T-helper 1 cell treated with Interleukin-12 subunit alpha and Interleukin-12 subunit beta and Interleukin-4 antibody, amounts not matched to agents 30 μg/mL and 1 μg/mL, for 36 hours (primary cell): ENCODE results near the gene WDR5.

Experiments
- H3K27ac Mint-ChIP-seq: one replicate; pipeline ENCODE4 v1.8.0; 2021; ENCODE audit warnings: mild to moderate bottlenecking, mixed read lengths
- H3K27me3 Mint-ChIP-seq: one replicate; pipeline ENCODE4 v1.8.0; 2021; ENCODE audit warnings: low read depth, mixed read lengths
- H3K36me3 Mint-ChIP-seq: one replicate; pipeline ENCODE4 v1.8.0; 2021; ENCODE audit warnings: low read depth, mixed read lengths
- H3K4me1 Mint-ChIP-seq: one replicate; pipeline ENCODE4 v1.8.0; 2021; ENCODE audit warnings: low read depth, mixed read lengths
- H3K4me3 Mint-ChIP-seq: one replicate; pipeline ENCODE4 v1.8.0; 2021; ENCODE audit warnings: mild to moderate bottlenecking, moderate library complexity, mixed read lengths
- H3K9me3 Mint-ChIP-seq: one replicate; pipeline ENCODE4 v1.8.0; 2021; ENCODE audit warnings: mixed read lengths

The WDR5 gene

DNA sequence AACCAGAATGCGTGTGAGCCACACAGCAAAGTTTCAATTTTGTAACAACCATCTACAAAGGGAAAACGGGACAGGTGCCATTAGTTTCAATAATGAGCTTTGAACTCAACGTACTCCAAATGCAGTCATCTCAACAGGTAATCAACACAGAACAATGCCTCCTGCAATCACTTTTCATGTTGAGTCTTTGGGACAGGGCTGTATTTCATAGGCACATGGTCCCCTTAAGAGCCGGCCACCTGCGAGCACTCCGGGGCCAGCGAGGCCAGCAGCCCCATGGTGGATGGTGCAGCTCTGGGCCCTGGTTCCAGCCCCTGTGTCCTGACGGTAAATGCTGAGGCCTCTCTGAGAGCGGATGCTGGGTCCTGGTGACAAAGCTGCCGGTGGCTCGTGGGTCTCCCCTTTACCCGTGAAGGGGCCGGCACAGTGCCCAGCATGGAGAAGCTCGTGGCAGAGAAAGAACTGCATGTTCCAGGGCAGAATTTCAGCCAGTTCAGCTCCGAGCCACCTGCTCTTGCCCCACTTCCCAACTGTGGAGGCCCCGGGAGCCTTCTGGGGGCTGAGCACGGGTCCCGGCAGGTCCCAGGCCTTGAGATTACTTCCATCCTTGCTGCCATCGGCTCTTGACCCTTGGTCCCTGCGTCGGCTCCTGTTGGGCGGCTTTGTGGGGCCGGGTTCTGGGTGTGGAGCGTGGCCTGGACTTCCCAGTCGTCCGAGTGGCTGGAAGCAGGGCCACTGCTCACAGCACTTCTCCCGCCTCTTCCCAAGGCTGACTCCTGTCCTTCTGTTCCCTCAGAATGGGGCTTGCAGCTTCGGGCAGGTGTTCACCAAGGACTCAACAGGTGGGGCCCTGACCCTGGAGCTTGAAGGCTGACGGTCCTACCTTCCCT is 54.6 kb downstream of the WDR5 start:
- peaks cover 7% of the 10 kb centered on the region for H3K4me1 Mint-ChIP-seq
- H3K9me3 Mint-ChIP-seq, result no peaks in the 10 kb centered on the region
- H3K27ac Mint-ChIP-seq, result no peak overlapping the region
- no peaks in the 10 kb centered on the region for H3K36me3 Mint-ChIP-seq
- H3K4me3 Mint-ChIP-seq, result no peak overlapping the region
- H3K27me3 Mint-ChIP-seq, result no peaks in the 10 kb centered on the region

DNA sequence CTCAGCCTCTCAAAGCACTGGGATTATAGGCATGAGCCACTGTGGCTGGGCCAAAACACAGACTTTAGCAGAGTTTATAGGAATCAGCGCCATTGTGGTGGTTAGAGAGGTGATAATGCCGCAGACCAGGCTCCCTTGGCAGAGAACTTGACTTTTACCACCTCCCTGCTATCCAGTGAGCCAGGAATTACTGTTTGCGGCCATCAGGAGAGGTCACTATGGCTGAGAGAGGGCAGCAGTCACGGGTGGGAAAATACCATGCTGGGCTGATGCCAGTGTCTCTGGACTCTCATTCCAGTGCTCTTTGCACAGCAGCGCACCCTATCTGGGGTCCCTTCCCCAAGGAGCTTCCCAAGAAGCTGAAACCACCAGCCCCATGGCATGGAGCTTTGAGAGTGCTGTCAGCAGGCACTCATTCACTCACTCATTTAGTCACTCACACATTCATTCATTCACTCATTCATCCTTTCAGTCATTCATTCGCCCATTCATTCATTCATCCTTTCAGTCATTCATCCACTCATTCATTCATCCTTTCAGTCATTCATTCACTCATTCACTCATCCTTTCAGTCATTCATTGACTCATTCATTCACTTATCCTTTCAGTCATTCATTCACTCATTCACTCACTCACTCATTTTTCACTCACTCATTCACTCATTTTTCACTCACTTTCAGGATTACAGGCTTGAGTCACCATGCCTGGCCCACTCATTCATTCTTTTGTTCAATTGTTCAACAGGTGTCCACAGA is 55.8 kb downstream of the WDR5 start:
- no peak overlapping the region for H3K4me3 Mint-ChIP-seq
- no peak overlapping the region for H3K27ac Mint-ChIP-seq
- H3K4me1 Mint-ChIP-seq, result peaks cover 4% of the 10 kb centered on the region
- no peaks in the 10 kb centered on the region for H3K36me3 Mint-ChIP-seq
- H3K27me3 Mint-ChIP-seq, result no peaks in the 10 kb centered on the region
- no peaks in the 10 kb centered on the region for H3K9me3 Mint-ChIP-seq

DNA sequence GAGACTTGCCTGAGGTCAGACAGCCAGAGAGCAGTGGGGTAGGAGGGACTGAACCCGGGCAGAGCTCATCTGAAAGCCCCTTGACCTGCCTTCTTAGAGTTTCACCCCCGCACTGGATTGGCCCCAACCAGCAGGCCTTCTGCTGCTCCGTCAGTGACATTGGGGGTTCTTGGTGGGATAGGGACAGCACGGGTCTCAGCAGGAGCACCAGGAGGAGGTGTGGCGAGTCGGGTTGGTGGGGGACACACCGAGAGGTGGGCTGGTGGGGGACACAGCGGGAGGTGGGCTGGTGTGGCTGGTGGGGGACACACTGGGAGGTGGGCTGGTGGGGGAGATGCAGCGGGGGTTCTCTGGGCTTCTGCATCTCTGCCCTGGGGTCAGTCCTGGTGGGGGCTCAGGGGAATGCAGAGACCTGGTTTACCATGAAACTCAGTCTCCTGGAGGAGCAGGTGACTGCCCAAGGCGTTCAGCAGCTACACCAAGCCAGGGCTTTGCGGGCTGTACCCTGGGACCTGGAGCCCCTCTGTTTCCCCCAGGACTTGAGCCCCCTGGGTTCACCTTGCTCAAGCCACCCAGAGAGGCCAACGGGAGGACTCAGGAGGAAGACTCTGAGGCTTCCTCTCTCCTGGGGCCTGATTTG is 56.5 kb downstream of the WDR5 start:
- peaks cover 4% of the 10 kb centered on the region for H3K27me3 Mint-ChIP-seq
- H3K4me3 Mint-ChIP-seq, result no peak overlapping the region
- no peak overlapping the region for H3K27ac Mint-ChIP-seq
- H3K36me3 Mint-ChIP-seq, result no peaks in the 10 kb centered on the region
- peaks cover 4% of the 10 kb centered on the region for H3K4me1 Mint-ChIP-seq
- H3K9me3 Mint-ChIP-seq, result no peaks in the 10 kb centered on the region

DNA sequence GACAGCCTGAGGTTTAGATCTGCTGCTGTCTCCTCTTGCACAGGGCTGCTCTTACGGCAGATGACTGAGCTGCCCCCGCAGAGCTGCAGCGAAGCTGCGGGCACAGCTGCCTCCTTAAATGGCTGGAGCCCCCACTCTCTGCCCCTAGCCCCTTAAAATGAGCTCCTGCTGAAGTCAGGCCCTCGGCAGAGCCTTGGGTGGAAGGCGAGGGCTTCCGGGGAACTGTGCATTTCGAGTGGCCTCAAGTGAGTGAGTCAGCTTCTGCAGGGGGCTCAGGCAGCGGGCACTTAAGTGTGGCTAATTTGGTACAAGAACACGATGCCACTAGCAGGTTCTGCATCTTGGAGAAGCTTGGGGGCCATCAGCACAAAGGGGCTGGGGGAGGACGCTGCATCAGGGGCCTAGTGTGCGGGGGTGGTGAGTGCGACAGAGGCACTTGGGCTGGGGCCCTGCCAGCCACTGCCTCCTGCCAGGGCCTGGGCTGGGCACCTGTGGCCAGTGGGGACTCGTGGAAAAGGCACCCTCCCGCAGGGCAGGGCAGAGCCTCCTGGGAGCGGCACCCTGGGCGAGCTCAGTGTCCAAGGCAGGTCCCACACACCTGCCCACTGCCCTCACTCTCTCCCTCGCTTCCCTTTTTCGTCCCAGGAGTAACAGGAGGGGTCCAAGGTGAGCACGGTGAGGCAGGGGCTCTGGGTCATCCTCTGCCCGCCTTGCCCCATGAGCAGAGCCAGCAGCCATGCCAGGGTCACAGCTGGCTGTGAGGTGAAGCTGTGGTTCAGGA is 57.3 kb downstream of the WDR5 start:
- no peaks in the 10 kb centered on the region for H3K9me3 Mint-ChIP-seq
- no peak overlapping the region for H3K4me3 Mint-ChIP-seq
- no peak overlapping the region for H3K27ac Mint-ChIP-seq
- peaks cover 4% of the 10 kb centered on the region for H3K27me3 Mint-ChIP-seq
- H3K4me1 Mint-ChIP-seq, result peaks cover 4% of the 10 kb centered on the region
- no peaks in the 10 kb centered on the region for H3K36me3 Mint-ChIP-seq

DNA sequence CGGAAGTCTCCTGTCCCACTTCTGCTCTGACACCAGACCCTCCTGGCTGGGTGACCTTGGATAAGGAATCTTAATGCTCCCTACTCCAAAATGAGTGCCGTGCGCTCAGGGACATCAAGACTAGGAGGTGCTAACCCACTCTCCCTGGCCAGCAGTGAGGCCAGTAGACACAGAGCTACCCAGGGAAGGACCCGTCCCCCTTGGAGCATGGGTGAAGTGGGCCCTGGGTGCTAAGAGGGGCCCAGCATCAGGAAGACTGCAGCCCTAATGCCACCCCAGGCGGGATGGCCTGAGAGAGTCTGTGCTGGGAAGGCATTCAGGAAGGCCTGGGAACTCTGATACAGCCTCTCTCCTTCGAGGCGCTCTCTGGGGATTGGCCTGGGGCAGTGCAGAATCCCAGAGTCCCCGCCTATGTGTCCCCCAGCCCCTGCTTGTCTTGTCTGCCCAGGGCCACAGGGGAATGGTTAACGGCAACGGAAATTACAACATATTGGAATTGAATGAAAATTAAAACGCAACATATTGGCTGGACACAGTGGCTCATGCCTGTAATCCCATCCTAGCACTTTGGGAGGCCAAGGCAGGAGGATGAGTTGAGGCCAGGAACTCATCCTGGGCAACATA is 58.1 kb downstream of the WDR5 start:
- no peaks in the 10 kb centered on the region for H3K36me3 Mint-ChIP-seq
- peaks cover 4% of the 10 kb centered on the region for H3K27me3 Mint-ChIP-seq
- H3K4me3 Mint-ChIP-seq, result no peak overlapping the region
- H3K9me3 Mint-ChIP-seq, result no peaks in the 10 kb centered on the region
- H3K4me1 Mint-ChIP-seq, result peaks cover 8% of the 10 kb centered on the region
- H3K27ac Mint-ChIP-seq, result no peak overlapping the region

DNA sequence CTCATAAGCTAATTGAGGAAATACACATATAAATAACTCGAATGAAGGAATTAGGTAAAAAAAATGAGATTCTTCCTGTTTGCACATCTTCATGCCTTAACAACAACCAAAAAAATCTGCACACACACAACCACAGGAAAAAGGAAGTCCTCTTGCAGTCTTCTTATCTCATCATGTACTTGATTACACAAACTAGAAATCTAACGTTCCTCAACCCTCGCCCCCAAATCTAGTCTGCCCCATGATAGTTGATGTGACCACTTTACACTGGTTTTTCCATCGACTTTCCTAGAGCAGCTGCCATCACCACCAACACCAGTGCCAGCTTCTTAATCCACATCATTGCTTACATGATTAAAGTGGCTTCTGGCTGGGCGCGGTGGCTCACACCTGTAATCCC is 59.7 kb downstream of the WDR5 start:
- no peak overlapping the region for H3K27ac Mint-ChIP-seq

DNA sequence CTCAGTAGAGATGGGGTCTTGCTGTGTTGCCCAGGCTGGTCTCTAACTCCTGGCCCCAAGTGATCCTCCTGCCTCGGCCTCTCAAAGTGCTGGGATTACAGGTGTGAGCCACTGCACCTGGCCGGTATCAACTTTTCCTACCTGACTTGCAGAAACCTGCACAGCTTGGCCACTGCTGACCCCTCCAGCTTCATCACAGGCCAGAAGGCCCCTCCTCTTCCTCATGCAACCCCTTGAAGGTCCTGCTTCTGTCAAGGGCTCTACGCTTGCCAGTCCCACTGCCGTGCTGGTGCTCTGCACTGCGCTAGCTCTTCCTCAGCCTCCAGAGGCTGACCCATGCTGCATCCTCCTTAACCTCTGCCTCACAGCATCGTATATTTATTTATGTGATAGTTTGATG is 61.0 kb downstream of the WDR5 start:
- peaks cover 11% of the 10 kb centered on the region for H3K27me3 Mint-ChIP-seq
- H3K27ac Mint-ChIP-seq, result no peak overlapping the region
- H3K36me3 Mint-ChIP-seq, result no peaks in the 10 kb centered on the region
- H3K9me3 Mint-ChIP-seq, result no peaks in the 10 kb centered on the region
- peaks cover 8% of the 10 kb centered on the region for H3K4me1 Mint-ChIP-seq
- H3K4me3 Mint-ChIP-seq, result no peak overlapping the region

More for the DNA sequence above, 59.7 kb downstream of the WDR5 start:
- peaks cover 8% of the 10 kb centered on the region for H3K4me1 Mint-ChIP-seq
- no peak overlapping the region for H3K4me3 Mint-ChIP-seq
- H3K9me3 Mint-ChIP-seq, result no peaks in the 10 kb centered on the region
- no peaks in the 10 kb centered on the region for H3K36me3 Mint-ChIP-seq
- peaks cover 4% of the 10 kb centered on the region for H3K27me3 Mint-ChIP-seq

DNA sequence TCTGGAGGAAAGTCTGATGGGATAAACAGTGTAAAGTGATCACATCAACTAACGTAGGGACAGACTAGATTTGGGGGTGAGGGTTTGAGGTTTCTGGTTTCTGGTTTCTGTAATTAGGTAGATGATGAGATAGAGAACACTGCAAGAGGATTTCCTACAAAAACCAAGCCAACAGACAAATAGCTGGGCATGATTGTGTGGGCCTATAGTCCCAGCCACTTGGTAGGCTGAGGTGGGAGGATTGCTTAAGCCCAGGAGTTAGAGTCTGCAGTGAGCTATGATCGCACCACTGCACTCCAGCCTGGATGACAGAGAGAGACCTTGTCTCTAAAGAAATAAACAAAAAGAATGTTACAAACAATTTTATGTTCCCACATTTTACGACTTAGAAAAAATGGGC is 62.9 kb downstream of the WDR5 start:
- Mint-ChIP-seq H3K27me3 (peaks cover 23% of the 10 kb centered on the region), H3K27ac (no peak overlapping the region), H3K4me1 (peaks cover 8% of the 10 kb centered on the region), H3K9me3 (no peaks in the 10 kb centered on the region), H3K36me3 (no peaks in the 10 kb centered on the region), H3K4me3 (no peak overlapping the region)

DNA sequence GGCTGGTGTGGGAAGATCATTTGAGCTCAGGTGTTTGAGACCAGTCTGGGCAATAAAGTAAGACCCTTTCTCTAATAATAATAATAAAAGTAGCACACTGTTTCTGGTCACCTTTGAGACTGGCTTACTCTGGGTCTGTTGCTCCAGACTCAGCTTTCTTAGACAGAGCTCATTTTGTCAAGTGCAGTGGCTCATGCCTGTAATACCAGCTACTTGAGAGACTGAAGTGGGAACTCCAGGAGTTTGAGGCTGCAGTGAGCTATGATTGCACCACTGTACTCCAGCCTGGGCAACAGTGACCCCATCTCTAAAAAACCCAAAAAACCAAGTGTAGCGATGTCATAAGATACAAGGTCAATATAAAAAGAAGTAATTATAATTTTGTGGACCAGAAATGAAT is 64.8 kb downstream of the WDR5 start:
- H3K27me3 Mint-ChIP-seq, result peaks cover 24% of the 10 kb centered on the region
- no peak overlapping the region for H3K4me3 Mint-ChIP-seq
- H3K36me3 Mint-ChIP-seq, result no peaks in the 10 kb centered on the region
- H3K27ac Mint-ChIP-seq, result no peak overlapping the region
- H3K9me3 Mint-ChIP-seq, result no peaks in the 10 kb centered on the region
- H3K4me1 Mint-ChIP-seq, result peaks cover 4% of the 10 kb centered on the region

DNA sequence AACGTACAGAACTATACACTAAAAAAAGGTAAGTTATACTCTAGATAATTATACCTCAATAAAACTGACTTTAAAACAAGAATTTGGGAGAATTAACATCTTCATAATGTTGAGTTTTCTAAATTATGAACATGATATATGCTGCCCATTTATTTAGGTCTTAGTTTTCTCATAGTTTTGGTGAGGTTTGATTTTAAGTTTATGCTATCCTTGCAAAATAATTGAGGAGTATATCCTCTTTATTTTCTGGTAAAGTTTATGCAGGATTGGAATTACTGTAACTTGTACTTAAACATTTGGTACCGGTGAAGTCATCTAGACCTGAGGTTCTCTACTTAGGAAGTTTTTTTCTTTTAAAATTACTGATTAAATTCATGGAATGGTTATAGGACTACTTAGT is 67.3 kb downstream of the WDR5 start:
- Mint-ChIP-seq H3K4me1 (peaks cover 3% of the 10 kb centered on the region), H3K27ac (no peak overlapping the region), H3K9me3 (no peaks in the 10 kb centered on the region), H3K4me3 (no peak overlapping the region), H3K27me3 (peaks cover 20% of the 10 kb centered on the region), H3K36me3 (no peaks in the 10 kb centered on the region)

DNA sequence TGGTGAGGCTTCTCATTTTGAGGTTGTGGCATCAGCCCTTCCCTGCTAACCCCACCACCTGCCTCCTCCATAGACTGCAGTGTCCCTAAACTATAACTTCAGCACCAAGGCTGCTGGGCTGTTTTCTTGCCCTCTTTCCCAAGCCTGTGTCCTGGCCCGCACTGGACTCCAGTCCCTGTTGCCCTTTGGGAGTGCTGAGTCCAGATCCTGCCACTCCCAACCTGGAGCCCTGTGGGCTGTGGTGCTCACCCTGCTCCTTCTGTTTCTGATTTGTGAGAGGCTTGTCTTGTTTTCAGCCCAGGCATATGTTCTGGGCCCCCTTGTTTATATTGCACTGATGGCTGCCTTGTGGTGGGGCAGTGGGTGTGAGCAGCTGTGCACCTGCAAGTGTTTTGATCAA is 68.2 kb downstream of the WDR5 start:
- Mint-ChIP-seq H3K4me1 (no peaks in the 10 kb centered on the region), H3K4me3 (no peak overlapping the region), H3K27ac (no peak overlapping the region), H3K36me3 (no peaks in the 10 kb centered on the region), H3K27me3 (peaks cover 20% of the 10 kb centered on the region), H3K9me3 (no peaks in the 10 kb centered on the region)

DNA sequence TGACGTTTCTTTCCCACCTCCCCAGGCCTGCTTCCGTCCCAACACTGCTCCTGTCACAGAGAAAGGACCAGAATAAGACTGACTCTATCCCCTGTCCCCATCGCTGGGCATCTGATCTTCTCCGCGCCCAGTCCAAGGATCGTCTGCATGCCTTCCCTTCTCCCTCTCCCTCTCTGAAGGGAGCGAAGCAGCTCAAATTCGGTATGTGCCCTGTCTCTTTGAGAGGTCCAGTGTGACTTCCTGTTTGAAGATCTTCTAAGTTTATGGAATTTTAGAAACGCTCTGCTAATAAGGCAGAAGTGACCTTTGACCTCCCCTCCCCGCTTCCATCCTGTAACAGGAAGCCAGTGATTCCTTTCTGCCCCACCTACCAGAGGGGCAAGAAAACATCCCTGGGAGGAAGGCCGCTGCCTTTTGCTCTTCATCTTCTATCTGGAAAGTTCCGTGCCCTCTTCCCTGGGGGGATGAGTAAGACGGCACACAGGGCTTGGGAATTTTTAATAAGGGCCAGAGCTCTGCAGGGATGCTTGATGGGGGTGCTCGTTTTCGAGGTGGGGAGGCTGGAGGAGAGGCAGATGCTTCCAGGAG is 69.2 kb downstream of the WDR5 start:
- no peaks in the 10 kb centered on the region for H3K36me3 Mint-ChIP-seq
- H3K9me3 Mint-ChIP-seq, result no peaks in the 10 kb centered on the region
- H3K27ac Mint-ChIP-seq, result no peak overlapping the region
- no peak overlapping the region for H3K4me3 Mint-ChIP-seq
- no peaks in the 10 kb centered on the region for H3K4me1 Mint-ChIP-seq
- peaks cover 20% of the 10 kb centered on the region for H3K27me3 Mint-ChIP-seq

DNA sequence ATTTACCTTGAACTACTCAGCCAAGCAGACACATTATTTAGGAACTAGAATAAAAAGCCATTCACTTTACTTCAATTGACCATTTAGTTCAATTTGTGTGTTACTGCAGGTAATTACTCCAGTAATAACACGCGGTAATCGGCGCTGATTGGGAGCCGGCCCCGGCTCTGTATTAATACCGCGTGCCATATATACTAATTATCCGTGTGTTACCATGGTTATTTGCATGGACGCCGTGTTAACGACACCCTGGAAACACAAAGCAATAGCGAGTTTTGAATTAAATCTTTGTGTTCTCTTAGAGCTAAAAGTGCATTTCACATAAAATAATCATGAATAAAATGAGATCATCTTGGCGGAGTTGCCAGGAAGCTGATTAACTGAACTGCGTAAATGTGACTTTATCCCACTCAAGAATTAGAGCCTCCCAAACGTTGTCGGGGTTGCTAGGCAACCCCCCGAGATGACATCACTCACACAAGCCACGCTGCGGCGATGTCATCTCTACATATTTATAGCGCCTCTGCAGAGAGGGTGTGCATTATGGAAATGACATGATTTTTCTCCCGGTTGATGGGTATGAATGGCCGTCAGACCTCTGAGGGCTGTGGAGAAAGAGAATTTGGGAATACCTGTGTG is 69.9 kb downstream of the WDR5 start:
- no peak overlapping the region for H3K4me3 Mint-ChIP-seq
- no peaks in the 10 kb centered on the region for H3K9me3 Mint-ChIP-seq
- H3K36me3 Mint-ChIP-seq, result no peaks in the 10 kb centered on the region
- no peak overlapping the region for H3K27ac Mint-ChIP-seq
- H3K4me1 Mint-ChIP-seq, result no peaks in the 10 kb centered on the region
- H3K27me3 Mint-ChIP-seq, result peaks cover 19% of the 10 kb centered on the region
